HUES6 (cell line): Measurements from ENCODE around the gene GFPT2.

Experiments
- H3K27ac ChIP-seq: 2 replicates; pipeline ENCODE4 v1.7.0; 2013; ENCODE audit warnings: low read depth, mild to moderate bottlenecking, low read length, inconsistent platforms
- H3K27me3 ChIP-seq: 2 replicates; pipeline ENCODE4 v1.6.1; 2013; ENCODE audit warnings: low read length; ENCODE audit not compliant: control insufficient read depth, insufficient read depth
- H3K36me3 ChIP-seq: 2 replicates; pipeline ENCODE4 v1.6.1; 2013; ENCODE audit warnings: low read length; ENCODE audit not compliant: control insufficient read depth, insufficient read depth
- H3K4me1 ChIP-seq: 2 replicates; pipeline ENCODE4 v1.6.1; 2013; ENCODE audit warnings: low read length; ENCODE audit not compliant: control insufficient read depth, insufficient read depth
- H3K4me3 ChIP-seq: 2 replicates; pipeline ENCODE4 v1.5.1; 2013; ENCODE audit warnings: low read depth, low read length
- H3K9ac ChIP-seq: one replicate; pipeline ENCODE4 v1.6.1; 2013; ENCODE audit warnings: mild to moderate bottlenecking, low read length
- H3K9me3 ChIP-seq: 2 replicates; pipeline ENCODE4 v1.6.1; 2013; ENCODE audit warnings: low read depth, low read length; ENCODE audit not compliant: control insufficient read depth, insufficient read depth

GFPT2 gene

GRCh38 chr5:180365829-180366228, 12.7 kb upstream of the GFPT2 start:
- H3K9me3 ChIP-seq: no peaks in the 10 kb centered on the region
- H3K4me1 ChIP-seq: no peaks in the 10 kb centered on the region; the same call in 1 of the 2 replicates
- no peak overlapping the region for H3K27ac ChIP-seq
- H3K4me3 ChIP-seq: no peak overlapping the region
- no peak overlapping the region for H3K9ac ChIP-seq
- H3K36me3 ChIP-seq: no peaks in the 10 kb centered on the region
- H3K27me3 ChIP-seq: no peaks in the 10 kb centered on the region

GRCh38 chr5:180364306-180364856, 11.2 kb upstream of the GFPT2 start:
- Histone ChIP-seq H3K27ac (no peak overlapping the region), H3K9me3 (peaks cover 4% of the 10 kb centered on the region; the same call in 1 of the 2 replicates), H3K36me3 (no peaks in the 10 kb centered on the region), H3K4me1 (no peaks in the 10 kb centered on the region; the same call in 1 of the 2 replicates), H3K4me3 (no peak overlapping the region), H3K9ac (no peak overlapping the region), H3K27me3 (no peaks in the 10 kb centered on the region)

GRCh38 chr5:180360078-180360957, 7.2 kb upstream of the GFPT2 start:
- Histone ChIP-seq H3K9ac (no peak overlapping the region), H3K27me3 (peaks cover 10% of the 10 kb centered on the region), H3K4me3 (no peak overlapping the region), H3K36me3 (no peaks in the 10 kb centered on the region), H3K9me3 (peaks cover 14% of the 10 kb centered on the region; the same call in 1 of the 2 replicates), H3K4me1 (no peaks in the 10 kb centered on the region; the same call in 1 of the 2 replicates), H3K27ac (no peak overlapping the region)

- Histone ChIP-seq H3K36me3 (no peaks in the 10 kb centered on the region), H3K9ac (no peak overlapping the region)
These were observed 5.6 kb upstream of the GFPT2 start for GRCh38 chr5:180358694-180359093.

GRCh38 chr5:180358179-180358578, 5.0 kb upstream of the GFPT2 start:
- H3K36me3 ChIP-seq: no peaks in the 10 kb centered on the region
- H3K9ac ChIP-seq: no peak overlapping the region
- H3K27me3 ChIP-seq: peaks cover 29% of the 10 kb centered on the region
- H3K9me3 ChIP-seq: peaks cover 14% of the 10 kb centered on the region; the same call in 1 of the 2 replicates
- H3K27ac ChIP-seq: no peak overlapping the region
- H3K4me1 ChIP-seq: peaks cover 5% of the 10 kb centered on the region
- H3K4me3 ChIP-seq: no peak overlapping the region

More at GRCh38 chr5:180358694-180359093, 5.6 kb upstream of the GFPT2 start:
- Histone ChIP-seq H3K4me1 (peaks cover 5% of the 10 kb centered on the region), H3K4me3 (no peak overlapping the region), H3K9me3 (peaks cover 14% of the 10 kb centered on the region; the same call in 1 of the 2 replicates), H3K27ac (no peak overlapping the region), H3K27me3 (peaks cover 25% of the 10 kb centered on the region)

GRCh38 chr5:180354966-180355365, 1.8 kb upstream of the GFPT2 start:
- Histone ChIP-seq H3K9me3 (peaks cover 13% of the 10 kb centered on the region; the same call in 1 of the 2 replicates), H3K4me1 (peaks cover 25% of the 10 kb centered on the region), H3K27ac (no peak overlapping the region), H3K4me3 (no peak overlapping the region), H3K9ac (no peak overlapping the region), H3K36me3 (peaks cover 11% of the 10 kb centered on the region; the same call in 1 of the 2 replicates), H3K27me3 (peaks cover 29% of the 10 kb centered on the region)

GRCh38 chr5:180353980-180354452, 880 bp upstream of the GFPT2 start:
- Histone ChIP-seq H3K4me1 (peaks cover 35% of the 10 kb centered on the region), H3K9ac (peak overlapping the region; percentile 61), H3K27me3 (peaks cover 29% of the 10 kb centered on the region), H3K36me3 (peaks cover 16% of the 10 kb centered on the region; the same call in 1 of the 2 replicates), H3K27ac (no peak overlapping the region), H3K4me3 (peak overlapping the region; percentile 92), H3K9me3 (peaks cover 7% of the 10 kb centered on the region; the same call in 1 of the 2 replicates)

- no peaks in the 10 kb centered on the region for H3K9me3 ChIP-seq
- H3K4me1 ChIP-seq: peaks cover 46% of the 10 kb centered on the region
- peaks cover 21% of the 10 kb centered on the region; the same call in 1 of the 2 replicates for H3K36me3 ChIP-seq
- H3K27me3 ChIP-seq: peaks cover 29% of the 10 kb centered on the region
- H3K9ac ChIP-seq: peak overlapping the region; percentile 86
- H3K27ac ChIP-seq: peak overlapping the region; percentile 72; the same call in 1 of the 2 replicates
- peak overlapping the region; percentile 92 for H3K4me3 ChIP-seq
These were observed 754 bp downstream of the GFPT2 start for GRCh38 chr5:180352116-180353047.

- Histone ChIP-seq H3K36me3 (peaks cover 24% of the 10 kb centered on the region; the same call in 1 of the 2 replicates), H3K4me3 (peak overlapping the region; percentile 92; the same call in 1 of the 2 replicates), H3K27me3 (peaks cover 24% of the 10 kb centered on the region), H3K9me3 (no peaks in the 10 kb centered on the region), H3K9ac (peak overlapping the region; percentile 20), H3K4me1 (peaks cover 61% of the 10 kb centered on the region), H3K27ac (0 out of 2 replicates have a peak overlapping the region, but pooled peaks have one; percentile 20)
These were observed 2.2 kb downstream of the GFPT2 start for GRCh38 chr5:180350711-180351465.
